SU-DHL-6 (cell line): ENCODE results near the gene RGS8.

Experiments used
- CTCF ChIP-seq: fragments of 200-600 bp; sonication (generic); IDR thresholded peaks from one replicate; pipeline ENCODE4 v1.5.1; 2017; ENCODE audit warnings: antibody characterized with exemption, mild to moderate bottlenecking, low read length, moderate library complexity; ENCODE audit not compliant: insufficient read depth, poor library complexity, severe bottlenecking
- EZH2phosphoT487 ChIP-seq: fragments of 200-600 bp; sonication (generic), shearing (Covaris generic); conservative IDR thresholded peaks from 2 replicates; pipeline ENCODE4 v1.6.1; 2018; ENCODE audit warnings: mild to moderate bottlenecking, antibody characterized with exemption, low read length, moderate library complexity, mixed read lengths

- TF ChIP-seq CTCF, result no peak
- TF ChIP-seq EZH2phosphoT487, result no peak
These were observed 33.6 kb downstream of the RGS8 start for GRCh38 chr1:182650678-182651338.
